Left lung (tissue), 10 donors: ENCODE measurements around the gene TNFRSF19. TPM values are rescaled to one million over a fixed set of nuclear protein-coding genes. Genes with fewer than 3 reads are reported as not detected.

Experiments
- ATAC-seq: fragments of 200-7000 bp; cut with Tn5 transposase; one replicate; pipeline ENCODE4 v1.9.1; 2020; ENCODE audit warnings: moderate library complexity
- DNase-seq, 4 donors: peaks; one replicate each; pipeline ENCODE4 v3.0.0-alpha.2; 2013 to 2020
- H3K27ac ChIP-seq, 2 donors: fragments of 200-600 bp; sonication (generic) in 1 of 2; one replicate each; pipeline versions ENCODE4 v1.5.0 to v1.8.0; 2020 to 2021
- H3K27me3 ChIP-seq, 2 donors: fragments of 200-600 bp; sonication (generic) in 1 of 2; one replicate each; pipeline versions ENCODE4 v1.5.0 to v1.8.0; 2020 to 2021
- H3K36me3 ChIP-seq, 2 donors: fragments of 200-600 bp; sonication (generic) in 1 of 2; one replicate each; pipeline versions ENCODE4 v1.5.0 to v1.8.0; 2020 to 2021
- H3K4me1 ChIP-seq, 2 donors: fragments of 200-600 bp; one replicate each; pipeline ENCODE4 v1.8.0; 2021
- H3K4me3 ChIP-seq, 2 donors: fragments of 200-600 bp; sonication (generic) in 1 of 2; one replicate each; pipeline versions ENCODE4 v1.5.0 to v1.8.0; 2020 to 2021; ENCODE audit warnings: mild to moderate bottlenecking in 1 of 2
- H3K9me3 ChIP-seq, 2 donors: fragments of 200-600 bp; sonication (generic) in 1 of 2; one replicate each; pipeline versions ENCODE4 v1.5.0 to v1.8.0; 2020 to 2021
- CTCF ChIP-seq, 2 donors: fragments of 200-600 bp; sonication (generic) in 1 of 2; IDR thresholded peaks; one replicate each; pipeline versions ENCODE4 v1.5.0 to v1.8.0; 2021; ENCODE audit warnings: antibody characterized with exemption in 2 of 2
- intact Hi-C, 2 donors: fragments of 100-400 bp; cut with DNase I; formaldehyde crosslinking; loops; one replicate each; pipeline versions ENCODE4 v1.11.2 to v1.14.2; 2022
- polyA plus RNA-seq, 6 donors: library from polyadenylated mRNA; unstranded; fragments of 120-200 nt; gene quantifications; one replicate each; pipeline ENCODE4 v1.2.1, GENCODE V29; 2013; ENCODE audit not compliant: insufficient read length in 6 of 6
- total RNA-seq, 2 donors: library from RNA; stranded (reverse); fragmentation: NEBNext Ultra II Directional; extraction: Animal tissue kit (Norgen Biotek cat#: 25700); gene quantifications; one replicate each; pipeline ENCODE4 v1.2.1, GENCODE V29; 2021
- donor health status: DM: no; HTN: yes; CAD: no.
- donor health status: DM: no; HTN: no; CAD: no.

The TNFRSF19 gene
- total and polyA plus RNA-seq, 8 donors = 28.1 to 97.1 (median 87.5) TPM

GRCh38 chr13:23723471-23723870, 153.3 kb downstream of the TNFRSF19 start:
- TF ChIP-seq CTCF (IDR thresholded peaks at IDR 0.05) = no peak
- ATAC-seq (peak; percentile 59), DNase-seq (no peak)
- Histone ChIP-seq H3K4me1 (peaks cover 0 to 11% of the 10 kb centered on the region in 2 donors), H3K4me3 (no peak overlapping the region), H3K36me3 (no peaks in the 10 kb centered on the region), H3K27ac (peak overlapping the region in 1 of 2 donors; percentile 62), H3K27me3 (no peaks in the 10 kb centered on the region), H3K9me3 (no peaks in the 10 kb centered on the region)
- intact Hi-C loops = no loop called here

GRCh38 chr13:23724196-23724970, 154.2 kb downstream of the TNFRSF19 start:
- H3K4me3 ChIP-seq = no peak overlapping the region
- ATAC-seq (no peak), DNase-seq (no peak)
- no peak for TF ChIP-seq CTCF (IDR thresholded peaks at IDR 0.05)
- no peaks in the 10 kb centered on the region for H3K27me3 ChIP-seq
- H3K4me1 ChIP-seq = peaks cover 0 to 11% of the 10 kb centered on the region in 2 donors
- peak overlapping the region in 1 of 2 donors; percentile 62 for H3K27ac ChIP-seq
- intact Hi-C loops = no loop called here
- H3K9me3 ChIP-seq = no peaks in the 10 kb centered on the region
- H3K36me3 ChIP-seq = no peaks in the 10 kb centered on the region

Other genes with a start within 250 kb of the TNFRSF19 start
- gene SACS, start 136.7 kb upstream of the TNFRSF19 start, total RNA-seq = 10 to 100 TPM; 10.9 to 11.5 TPM
- 10 to 100 TPM; 14.9 to 18.7 (median 16.7) TPM for gene SACS, start 136.7 kb upstream of the TNFRSF19 start, polyA plus RNA-seq